ENCODE measurements around the gene MTX2.
"Not testable (repeated sequence)": the region's sequence is repeated elsewhere in the genome, so short reads cannot be mapped to it uniquely, and the experiment has no call there.

Gene MTX2

DNA sequence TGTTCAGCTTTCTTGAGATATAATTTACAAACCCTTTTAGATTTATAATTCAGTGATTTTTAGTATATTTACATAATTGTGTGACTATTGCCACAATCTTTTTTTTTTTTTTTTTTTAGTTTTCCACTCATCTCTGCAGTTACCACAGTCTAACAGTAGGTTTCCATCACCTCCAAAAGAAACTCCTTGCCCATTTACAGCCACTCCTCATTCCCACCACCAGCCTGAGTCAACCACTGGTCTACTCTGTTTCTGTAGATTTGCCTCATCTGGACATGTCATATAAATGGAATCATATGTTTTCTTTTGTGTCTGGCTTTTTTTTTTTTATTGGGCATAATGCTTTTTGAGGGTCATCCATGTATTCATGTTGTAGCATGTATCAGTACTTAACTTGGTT lies 16.1 kb downstream of the MTX2 start:
- DNase-seq (ENCODE audit: extremely low read depth in 1 of 2, low read depth in 1 of 2) = no peak

DNA sequence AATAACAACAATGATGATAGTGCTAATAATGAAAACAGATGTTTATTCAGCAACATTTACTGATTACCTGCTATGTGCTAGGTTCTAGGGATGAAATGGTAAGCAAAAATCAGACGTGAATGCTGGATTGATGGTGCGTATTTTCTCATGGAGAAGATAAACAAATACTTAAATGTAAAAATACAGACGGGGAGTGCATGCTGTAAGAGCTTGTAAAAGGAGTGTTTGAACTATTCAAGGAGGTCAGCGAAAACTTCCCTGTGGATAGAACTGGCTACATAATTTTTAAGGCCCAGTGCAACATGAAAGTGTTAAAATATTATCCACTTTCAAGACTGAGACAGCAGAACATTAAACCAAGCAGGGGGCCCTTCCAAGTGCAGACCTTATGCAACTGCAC lies 22.1 kb downstream of the MTX2 start:
- DNase-seq (ENCODE audit: extremely low read depth in 1 of 2, low read depth in 1 of 2) = no peak

GRCh38 chr2:176291809-176292283 lies 22.6 kb downstream of the MTX2 start:
- DNase-seq (ENCODE audit: extremely low read depth in 1 of 2, low read depth in 1 of 2) = no peak

- no peak for DNase-seq (ENCODE audit: extremely low read depth in 1 of 2, low read depth in 1 of 2)
These were observed 23.4 kb downstream of the MTX2 start for GRCh38 chr2:176292608-176293007.

DNA sequence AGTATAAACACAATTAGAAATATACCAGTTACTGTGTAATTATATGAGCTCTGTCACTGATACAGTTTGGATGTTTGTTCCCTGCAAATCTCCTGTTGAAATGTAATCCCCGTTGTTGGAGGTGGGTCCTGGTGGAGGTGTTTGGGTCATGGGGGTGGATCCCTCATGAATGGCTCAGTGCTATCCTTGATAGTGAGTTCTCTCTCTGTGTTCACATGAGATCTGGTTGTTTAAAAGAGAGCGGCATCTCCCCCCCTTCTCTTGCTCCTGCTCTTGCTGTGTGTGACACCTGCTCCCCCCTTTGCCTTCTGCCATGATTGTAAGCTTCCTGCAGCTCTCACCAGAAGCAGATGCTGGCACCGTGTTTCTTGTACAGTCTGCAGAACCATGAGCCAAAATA lies 24.1 kb downstream of the MTX2 start:
- no peak for DNase-seq (ENCODE audit: extremely low read depth in 1 of 2, low read depth in 1 of 2)

DNA sequence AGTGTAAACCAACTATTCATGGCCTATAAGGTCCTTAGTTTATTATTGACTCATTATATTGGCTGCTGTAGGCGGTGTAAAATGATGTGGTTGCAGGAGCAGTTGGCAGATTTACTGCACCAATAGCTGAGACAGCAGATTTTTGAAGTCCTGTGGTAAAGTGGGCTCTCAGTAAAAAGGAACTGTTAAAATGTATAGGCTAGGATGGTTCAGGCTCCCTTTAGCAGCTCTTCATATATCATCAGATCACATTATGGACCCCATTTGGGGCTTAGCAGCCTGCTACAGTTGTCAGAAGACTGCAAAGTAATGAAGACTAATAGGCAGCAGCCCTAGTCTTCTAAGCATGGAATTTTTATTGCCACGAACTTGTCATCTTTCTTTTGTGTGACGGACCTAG lies 27.8 kb downstream of the MTX2 start:
- no peak for DNase-seq (ENCODE audit: extremely low read depth in 1 of 2, low read depth in 1 of 2)

- no peak for DNase-seq (ENCODE audit: extremely low read depth in 1 of 2, low read depth in 1 of 2)
These were observed 28.5 kb downstream of the MTX2 start for GRCh38 chr2:176297737-176298136.

DNA sequence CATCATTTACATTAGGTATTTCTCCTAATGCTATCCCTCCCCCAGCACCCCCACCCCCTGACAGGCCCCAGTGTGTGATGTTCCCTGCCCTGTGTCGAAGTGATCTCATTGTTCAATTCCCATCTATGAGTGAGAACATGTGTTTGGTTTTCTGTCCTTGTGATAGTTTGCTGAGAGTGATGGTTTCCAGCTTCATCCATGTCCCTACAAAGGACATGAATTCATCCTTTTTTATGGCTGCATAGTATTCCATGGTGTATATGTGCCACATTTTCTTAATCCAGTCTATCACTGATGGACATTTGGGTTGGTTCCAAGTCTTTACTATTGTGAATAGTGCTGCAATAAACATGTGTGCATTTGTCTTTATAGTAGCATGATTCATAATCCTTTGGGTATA lies 36.8 kb downstream of the MTX2 start:
- not testable (repeated sequence) for DNase-seq (ENCODE audit: extremely low read depth in 1 of 2, low read depth in 1 of 2)

DNA sequence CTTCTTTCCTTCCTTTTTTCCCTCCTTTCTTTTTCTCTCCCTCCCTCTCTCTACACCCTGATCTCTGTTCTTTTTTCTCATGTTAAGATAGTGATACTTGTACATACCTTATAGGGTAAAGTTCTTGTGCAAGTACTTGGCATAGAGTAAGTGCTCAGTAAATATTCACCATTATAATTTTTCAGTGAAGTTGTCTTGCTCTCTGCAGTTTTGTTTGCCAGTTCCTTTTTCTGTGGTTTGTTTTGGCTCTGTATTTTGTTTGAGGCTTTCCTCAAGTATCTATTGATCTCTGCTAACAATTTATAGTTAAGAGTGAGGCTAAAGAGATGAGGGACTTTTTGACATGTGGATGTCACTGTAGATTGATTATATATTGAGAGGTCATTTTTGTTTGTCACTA lies 48.0 kb downstream of the MTX2 start:
- DNase-seq (ENCODE audit: extremely low read depth in 1 of 2, low read depth in 1 of 2) = no peak

- no peak for DNase-seq (ENCODE audit: extremely low read depth in 1 of 2, low read depth in 1 of 2)
These were observed 48.4 kb downstream of the MTX2 start for GRCh38 chr2:176317623-176318065.

DNA sequence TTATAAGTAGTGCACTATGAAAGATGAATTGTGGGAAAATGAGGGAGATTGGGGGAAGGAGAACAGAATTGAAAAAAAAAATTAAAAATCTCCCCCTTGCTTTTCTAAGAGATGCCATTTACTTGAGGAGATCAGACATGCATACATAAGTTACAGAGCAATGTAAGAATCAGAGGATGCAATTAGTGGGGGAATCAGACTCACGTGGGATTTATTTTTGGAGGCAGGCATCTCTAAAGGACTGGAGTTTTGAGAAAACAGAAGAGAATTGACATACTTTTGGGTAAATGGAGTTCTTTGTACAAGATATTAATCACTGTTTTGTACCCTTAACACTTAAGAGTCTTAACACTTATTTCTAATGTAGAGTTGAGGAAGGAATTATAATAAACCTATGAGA lies 52.7 kb downstream of the MTX2 start:
- DNase-seq (ENCODE audit: extremely low read depth in 1 of 2, low read depth in 1 of 2) = no peak

- no peak for DNase-seq (ENCODE audit: extremely low read depth in 1 of 2, low read depth in 1 of 2)
These were observed 55.6 kb downstream of the MTX2 start for GRCh38 chr2:176324862-176325261.

GRCh38 chr2:176325732-176326131 lies 56.5 kb downstream of the MTX2 start:
- no peak for DNase-seq (ENCODE audit: extremely low read depth in 1 of 2, low read depth in 1 of 2)

- no peak for DNase-seq (ENCODE audit: extremely low read depth in 1 of 2, low read depth in 1 of 2)
These were observed 58.9 kb downstream of the MTX2 start for GRCh38 chr2:176328149-176328548.

- DNase-seq (ENCODE audit: extremely low read depth in 1 of 2, low read depth in 1 of 2) = no peak
These were observed 61.4 kb downstream of the MTX2 start for GRCh38 chr2:176330612-176331011.

GRCh38 chr2:176331646-176332045 lies 62.4 kb downstream of the MTX2 start:
- no peak for DNase-seq (ENCODE audit: extremely low read depth in 1 of 2, low read depth in 1 of 2)

- no peak for DNase-seq (ENCODE audit: extremely low read depth in 1 of 2, low read depth in 1 of 2)
These were observed 65.5 kb downstream of the MTX2 start for GRCh38 chr2:176334729-176335128.

GRCh38 chr2:176338395-176338794 lies 69.2 kb downstream of the MTX2 start:
- no peak for DNase-seq (ENCODE audit: extremely low read depth in 1 of 2, low read depth in 1 of 2)

GRCh38 chr2:176339208-176339607 lies 70.0 kb downstream of the MTX2 start:
- no peak for DNase-seq (ENCODE audit: extremely low read depth in 1 of 2, low read depth in 1 of 2)

DNA sequence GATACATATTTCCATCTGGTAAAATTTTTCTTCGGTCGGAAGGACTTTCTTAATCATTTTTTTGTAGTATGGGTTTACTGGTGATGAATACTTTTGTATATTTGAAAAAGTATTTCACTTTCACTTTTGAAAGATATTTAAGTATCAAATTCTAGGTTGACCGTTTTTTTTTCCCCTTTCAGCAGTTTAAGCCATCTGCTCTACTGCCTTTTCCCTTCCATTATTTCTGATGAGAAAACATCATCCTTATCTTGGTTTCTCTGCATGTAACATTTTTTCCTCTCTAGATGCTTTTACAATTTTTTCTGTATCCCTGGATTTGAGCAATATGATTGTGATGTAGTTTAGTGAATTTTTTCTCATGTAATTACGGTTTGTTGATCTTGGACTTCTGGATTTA lies 87.0 kb downstream of the MTX2 start:
- DNase-seq (ENCODE audit: extremely low read depth in 1 of 2, low read depth in 1 of 2) = no peak

DNA sequence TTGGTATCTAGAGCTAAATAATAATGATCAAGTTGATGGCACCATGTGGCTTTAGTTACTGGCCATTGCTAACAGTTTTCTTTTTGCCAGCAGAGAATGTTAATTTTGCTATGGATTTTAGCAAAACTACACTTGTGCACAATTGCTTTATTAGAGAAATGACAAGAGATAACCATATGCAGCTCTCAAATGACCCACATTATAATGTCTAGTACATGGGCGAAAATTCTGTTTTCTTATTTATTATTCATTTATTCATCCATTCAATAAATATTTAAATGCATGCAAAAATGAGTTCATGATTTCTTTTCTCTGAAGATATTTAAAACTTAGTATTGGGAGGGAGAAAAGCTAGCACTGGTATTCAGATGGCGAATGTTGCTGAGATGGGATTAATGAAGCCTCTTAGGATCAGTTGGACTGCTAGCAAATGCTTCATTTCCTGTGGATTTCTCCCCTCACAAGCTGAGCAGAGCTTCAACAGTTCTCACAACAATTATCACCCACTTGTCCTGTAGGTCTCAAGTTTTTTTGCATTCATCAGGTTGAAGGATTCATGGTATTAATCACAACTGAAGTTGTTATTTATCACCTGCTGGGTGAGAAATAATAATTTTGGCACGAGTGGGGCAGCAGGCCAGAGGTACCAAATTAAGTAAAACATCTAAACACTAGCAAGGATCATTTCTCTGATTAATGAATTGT lies 95.2 kb downstream of the MTX2 start:
- DNase-seq (ENCODE audit: extremely low read depth in 1 of 2, low read depth in 1 of 2) = no peak

GRCh38 chr2:176368349-176368748 lies 99.1 kb downstream of the MTX2 start:
- no peak for DNase-seq (ENCODE audit: extremely low read depth in 1 of 2, low read depth in 1 of 2)
